NOMO-1 treated with dmso at 0.1 percent for 144 hours (cell line): ENCODE data around the gene GRIN3A.

Experiments used
- DNase-seq: peaks from one replicate; lab custom pipeline; 2025; ENCODE audit not compliant: unreplicated experiment; lab: John Stamatoyannopoulos, UW

Gene GRIN3A

GRCh38 chr9:101706261-101706798 lies 32.1 kb downstream of the GRIN3A start:
- DNase-seq, result no peak

GRCh38 chr9:101705135-101705661 lies 33.2 kb downstream of the GRIN3A start:
- DNase-seq, result peak; percentile 67

- DNase-seq, result no peak
Observed at GRCh38 chr9:101702257-101702656, 36.2 kb downstream of the GRIN3A start.

- no peak for DNase-seq
Observed at GRCh38 chr9:101693546-101694336, 44.7 kb downstream of the GRIN3A start.

GRCh38 chr9:101691657-101692056 lies 46.8 kb downstream of the GRIN3A start:
- DNase-seq, result no peak

- DNase-seq, result no peak
Observed at GRCh38 chr9:101689039-101689438, 49.4 kb downstream of the GRIN3A start.

- no peak for DNase-seq
Observed at GRCh38 chr9:101684665-101685064, 53.8 kb downstream of the GRIN3A start.

- DNase-seq, result no peak
Observed at GRCh38 chr9:101683236-101683635, 55.2 kb downstream of the GRIN3A start.

GRCh38 chr9:101677861-101678260 lies 60.6 kb downstream of the GRIN3A start:
- DNase-seq, result no peak

- DNase-seq, result no peak
Observed at GRCh38 chr9:101675341-101675740, 63.1 kb downstream of the GRIN3A start.

GRCh38 chr9:101674165-101674564 lies 64.3 kb downstream of the GRIN3A start:
- DNase-seq, result peak; percentile 38

GRCh38 chr9:101673642-101674041 lies 64.8 kb downstream of the GRIN3A start:
- no peak for DNase-seq

GRCh38 chr9:101671567-101671966 lies 66.9 kb downstream of the GRIN3A start:
- no peak for DNase-seq

GRCh38 chr9:101668421-101668820 lies 70.0 kb downstream of the GRIN3A start:
- no peak for DNase-seq

GRCh38 chr9:101664453-101664852 lies 74.0 kb downstream of the GRIN3A start:
- no peak for DNase-seq

- DNase-seq, result no peak
Observed at GRCh38 chr9:101652601-101653175, 85.8 kb downstream of the GRIN3A start.

- no peak for DNase-seq
Observed at GRCh38 chr9:101650142-101650541, 88.3 kb downstream of the GRIN3A start.

GRCh38 chr9:101648493-101648892 lies 90.0 kb downstream of the GRIN3A start:
- DNase-seq, result no peak

GRCh38 chr9:101639785-101640665 lies 98.4 kb downstream of the GRIN3A start:
- DNase-seq, result no peak

GRCh38 chr9:101639311-101639710 lies 99.1 kb downstream of the GRIN3A start:
- DNase-seq, result no peak

- peak; percentile 5 for DNase-seq
Observed at GRCh38 chr9:101636247-101636646, 102.2 kb downstream of the GRIN3A start.
